D721Med (cell line): ENCODE data around the gene HERC2.

Experiments
- DNase-seq: peaks from one replicate; pipeline ENCODE4 v3.0.0; 2011; ENCODE audit warnings: low spot score; ENCODE audit not compliant: insufficient read length
- FAIRE-seq: peaks from 2 replicates; lab custom pipeline; 2011; peaks lifted over from hg19 to GRCh38; lab: Jason Lieb, UNC
- CTCF ChIP-seq: IDR thresholded peaks from 2 replicates; pipeline ENCODE4 v1.5.1; 2012; ENCODE audit warnings: mild to moderate bottlenecking, control low read depth; ENCODE audit not compliant: insufficient read depth; ENCODE audit errors: missing control alignments

The HERC2 gene

GRCh38 chr15:28098766-28099554 lies 223.0 kb downstream of the HERC2 start, which contains the start of gene OCA2:
OCA2 (minus strand) TSS chr15:28099315; CDS start chr15:28081874, 17,441 bp downstream.
- peak; percentile 66 for DNase-seq
- peak; percentile 46 for TF ChIP-seq CTCF

GRCh38 chr15:28098360-28098765 lies 223.6 kb downstream of the HERC2 start:
- TF ChIP-seq CTCF, result no peak
- DNase-seq (no peak), FAIRE-seq (no peak)

More at GRCh38 chr15:28098766-28099554, 223.0 kb downstream of the HERC2 start, which contains the start of gene OCA2:
- no peak for FAIRE-seq

GRCh38 chr15:28097656-28098359 lies 224.2 kb downstream of the HERC2 start:
- TF ChIP-seq CTCF, result no peak
- FAIRE-seq (no peak), DNase-seq (no peak)

- TF ChIP-seq CTCF, result peak; percentile 0
- FAIRE-seq (no peak), DNase-seq (no peak)
Measured at GRCh38 chr15:28096670-28097431, 225.1 kb downstream of the HERC2 start.

- TF ChIP-seq CTCF, result no peak
- DNase-seq, result no peak
- no peak for FAIRE-seq
Measured at GRCh38 chr15:28096411-28096669, 225.6 kb downstream of the HERC2 start.

GRCh38 chr15:28094732-28095521 lies 227.1 kb downstream of the HERC2 start:
- FAIRE-seq (no peak), DNase-seq (no peak)
- TF ChIP-seq CTCF, result no peak
